Left renal cortex interstitium (tissue), 4 donors: Measurements from ENCODE around the gene PROSER1. TPM values are rescaled to one million over a fixed set of nuclear protein-coding genes. Genes with fewer than 3 reads are reported as not detected.

Experiments
- polyA plus RNA-seq, 4 donors: library from polyadenylated mRNA; unstranded; fragments of 120-200 nt; gene quantifications; one replicate each; pipeline ENCODE4 v1.2.1, GENCODE V29; 2013; ENCODE audit not compliant: insufficient read length in 4 of 4

PROSER1 gene
- polyA plus RNA-seq, 4 donors = 25.2 to 52.8 (median 35.4) TPM

Other genes with a start within 250 kb of the PROSER1 start
- gene STOML3, start 47.3 kb downstream of the PROSER1 start, polyA plus RNA-seq = under 1 TPM in 3 of 4 donors, not detected in 1; 0.06 to 0.08 (median 0.08) TPM
- 10 to 100 TPM; 32.7 to 81.5 (median 52.9) TPM for gene NHLRC3, start 367 bp upstream of the PROSER1 start, polyA plus RNA-seq